Measurements from ENCODE around the gene KLF11. TPM values are rescaled to one million over a fixed set of nuclear protein-coding genes. Genes with fewer than 3 reads are reported as not detected.

Gene KLF11
- total RNA-seq, 1 experiment from 2014 or later = 13.8 TPM

- DNase-seq (ENCODE audit: low spot score) = no peak
Observed at GRCh38 chr2:10041711-10042110, 1.6 kb upstream of the KLF11 start.

- DNase-seq (ENCODE audit: low spot score) = peak; percentile 22
Observed at GRCh38 chr2:10042301-10043161, 819 bp upstream of the KLF11 start.

GRCh38 chr2:10043906-10044601 lies 704 bp downstream of the KLF11 start:
- peak; percentile 79 for DNase-seq (ENCODE audit: low spot score)

DNA sequence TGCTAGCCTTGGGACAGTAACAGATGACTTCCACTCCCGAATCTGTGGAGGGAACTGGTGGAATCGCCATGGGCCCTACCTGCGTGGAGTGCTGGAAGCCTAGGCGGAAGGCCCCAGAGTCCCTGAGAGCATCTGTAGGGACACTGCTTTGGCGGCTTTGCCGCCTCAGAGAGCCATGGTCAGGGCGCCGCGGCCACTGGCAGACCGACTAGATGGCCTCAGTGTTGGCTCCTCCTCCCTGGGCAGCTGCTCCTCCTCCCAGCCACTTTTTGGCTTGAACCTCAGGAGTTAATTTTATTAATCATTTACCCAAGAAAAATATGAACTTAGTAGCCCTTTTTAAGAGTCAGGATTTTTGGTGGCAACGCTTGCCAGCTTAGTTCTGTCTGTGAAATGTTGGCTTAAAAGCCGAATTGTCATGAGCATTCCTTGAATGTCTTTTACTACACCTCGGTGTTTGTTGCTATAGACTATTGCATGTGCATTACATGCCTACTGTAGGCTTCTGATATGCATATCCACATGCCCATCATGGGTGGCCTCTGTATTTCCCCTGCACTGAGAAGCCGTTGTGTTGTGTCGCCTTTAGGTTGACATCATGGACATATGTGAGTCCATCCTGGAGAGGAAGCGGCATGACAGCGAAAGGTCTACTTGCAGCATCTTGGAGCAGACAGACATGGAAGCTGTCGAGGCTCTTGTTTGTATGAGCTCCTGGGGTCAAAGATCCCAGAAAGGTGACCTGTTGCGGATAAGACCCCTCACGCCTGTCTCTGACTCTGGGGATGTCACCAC lies 2.4 kb downstream of the KLF11 start:
- DNase-seq (ENCODE audit: low spot score) = no peak

DNA sequence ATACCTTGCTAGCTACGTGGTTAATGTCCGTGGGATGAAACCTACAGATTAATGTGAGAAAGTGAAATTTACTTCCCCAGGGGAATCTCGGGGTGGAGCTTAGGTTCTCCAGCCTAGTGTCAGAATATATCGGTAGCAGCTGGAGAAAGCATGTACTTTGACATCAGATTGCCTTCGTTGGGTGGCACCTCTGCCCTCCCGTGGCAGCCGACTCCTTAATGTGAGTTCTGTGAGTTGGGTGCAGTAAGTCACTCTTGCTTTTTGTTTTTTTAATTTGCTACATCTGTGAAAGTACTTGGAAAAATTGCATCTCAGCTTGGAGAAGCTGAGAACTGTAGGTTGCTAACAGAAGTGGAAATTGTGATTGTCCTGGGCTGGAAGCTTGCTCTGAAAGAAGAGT lies 3.6 kb downstream of the KLF11 start:
- no peak for DNase-seq (ENCODE audit: low spot score)

- no peak for DNase-seq (ENCODE audit: low spot score)
Observed at GRCh38 chr2:10047616-10048500, 4.5 kb downstream of the KLF11 start.

GRCh38 chr2:10048501-10049171 lies 5.3 kb downstream of the KLF11 start:
- DNase-seq (ENCODE audit: low spot score) = peak; percentile 57

DNA sequence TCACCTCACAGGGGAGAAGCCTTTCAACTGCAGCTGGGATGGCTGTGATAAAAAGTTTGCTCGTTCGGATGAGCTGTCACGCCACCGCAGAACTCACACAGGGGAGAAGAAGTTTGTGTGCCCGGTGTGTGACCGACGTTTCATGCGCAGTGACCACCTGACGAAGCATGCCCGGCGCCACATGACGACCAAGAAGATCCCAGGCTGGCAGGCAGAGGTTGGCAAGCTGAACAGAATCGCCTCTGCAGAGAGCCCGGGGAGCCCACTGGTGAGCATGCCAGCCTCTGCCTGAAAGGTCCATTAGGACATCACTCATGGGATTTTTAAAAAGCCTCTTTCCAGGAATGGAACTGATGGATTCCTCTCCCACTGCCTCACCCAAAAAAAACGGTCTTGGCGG lies 8.9 kb downstream of the KLF11 start:
- DNase-seq (ENCODE audit: low spot score) = no peak

- DNase-seq (ENCODE audit: low spot score) = no peak
Observed at GRCh38 chr2:10053351-10053750, 10.0 kb downstream of the KLF11 start.

DNA sequence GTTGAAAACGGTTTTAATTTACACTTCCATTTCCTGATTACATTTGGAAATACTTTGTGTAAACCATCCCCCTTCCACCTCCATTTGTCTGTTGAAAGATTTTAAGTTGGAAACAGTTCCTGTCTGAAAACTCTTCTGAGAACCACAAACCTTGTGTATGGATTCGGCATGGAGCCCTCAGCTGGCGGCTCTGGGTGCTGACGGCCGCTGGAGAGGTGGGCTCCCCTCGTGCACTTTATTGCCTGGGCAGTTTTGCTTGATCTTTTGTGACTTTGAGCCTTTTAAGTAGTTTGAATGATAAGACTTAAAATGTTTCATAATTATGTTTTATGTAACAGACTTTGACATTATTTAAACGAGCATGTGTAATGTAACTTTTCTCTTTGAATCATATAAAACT lies 11.1 kb downstream of the KLF11 start:
- no peak for DNase-seq (ENCODE audit: low spot score)

DNA sequence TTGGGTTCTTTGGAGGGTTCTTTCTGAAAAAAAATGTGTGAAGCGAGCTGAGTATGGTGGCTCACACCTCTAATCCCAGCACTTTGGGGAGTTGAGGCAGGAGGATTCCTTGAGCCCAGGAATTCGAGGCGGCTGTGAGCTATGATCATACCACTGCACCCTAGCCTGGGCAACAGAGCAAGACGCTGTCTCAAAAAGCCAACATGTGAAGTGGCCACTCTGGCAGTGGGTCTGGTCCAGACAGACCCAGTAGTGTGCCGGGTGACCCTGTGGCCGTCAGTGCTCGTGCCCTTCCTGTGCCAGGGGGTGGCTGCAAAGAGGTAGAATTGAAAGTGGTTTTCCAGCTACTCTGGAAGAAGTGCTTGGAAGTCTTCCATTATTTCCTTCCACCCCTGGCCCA lies 11.6 kb downstream of the KLF11 start:
- DNase-seq (ENCODE audit: low spot score) = no peak

- no peak for DNase-seq (ENCODE audit: low spot score)
Observed at GRCh38 chr2:10056439-10056838, 13.1 kb downstream of the KLF11 start.

DNA sequence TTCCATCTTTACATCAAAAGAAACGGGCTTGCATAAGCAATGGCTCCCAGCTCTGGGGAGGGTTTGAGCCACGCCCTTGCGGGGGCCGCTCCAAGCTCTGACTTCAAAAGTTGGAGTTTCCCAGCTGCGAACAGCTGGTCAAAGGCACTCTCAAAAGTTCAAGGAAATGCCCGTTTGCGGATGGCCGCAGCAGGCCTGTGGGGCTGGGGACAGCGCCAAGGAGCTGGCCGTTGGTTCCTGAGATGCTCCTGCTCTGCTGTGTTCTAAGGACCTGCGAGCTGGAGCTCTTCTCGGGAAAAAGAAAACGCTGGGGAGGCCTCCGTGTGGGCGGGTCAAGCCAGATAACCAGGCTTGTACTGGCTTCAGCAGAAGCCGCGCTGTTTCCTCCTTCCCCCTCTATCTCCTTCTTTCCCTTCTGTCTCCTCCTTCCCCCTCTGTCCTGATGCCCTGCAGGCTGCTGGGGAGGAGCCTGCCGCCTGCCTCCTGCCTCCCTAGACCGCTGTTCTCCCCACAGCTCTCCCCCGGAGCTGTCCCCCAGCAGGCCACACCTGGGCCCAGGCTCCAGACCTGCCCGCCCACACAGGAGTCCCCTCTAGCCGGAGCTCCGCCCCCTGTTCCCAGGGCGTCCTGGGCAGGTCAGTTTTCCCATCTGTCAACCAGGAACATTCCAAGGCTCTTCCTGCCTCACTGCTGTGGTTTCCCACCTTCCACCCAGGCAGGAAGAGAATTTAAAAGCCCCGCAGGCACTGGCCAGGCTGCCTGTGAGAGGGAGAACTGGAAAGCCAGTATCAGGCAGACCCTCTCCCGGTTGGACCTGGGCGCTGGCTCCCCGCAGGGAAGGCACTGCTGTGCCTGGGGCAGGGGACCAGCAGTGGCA lies 14.1 kb downstream of the KLF11 start:
- peak; percentile 70 for DNase-seq (ENCODE audit: low spot score)

GRCh38 chr2:10058251-10059015 lies 15.1 kb downstream of the KLF11 start:
- no peak for DNase-seq (ENCODE audit: low spot score)

- DNase-seq (ENCODE audit: low spot score) = no peak
Observed at GRCh38 chr2:10059016-10059351, 15.6 kb downstream of the KLF11 start.

DNA sequence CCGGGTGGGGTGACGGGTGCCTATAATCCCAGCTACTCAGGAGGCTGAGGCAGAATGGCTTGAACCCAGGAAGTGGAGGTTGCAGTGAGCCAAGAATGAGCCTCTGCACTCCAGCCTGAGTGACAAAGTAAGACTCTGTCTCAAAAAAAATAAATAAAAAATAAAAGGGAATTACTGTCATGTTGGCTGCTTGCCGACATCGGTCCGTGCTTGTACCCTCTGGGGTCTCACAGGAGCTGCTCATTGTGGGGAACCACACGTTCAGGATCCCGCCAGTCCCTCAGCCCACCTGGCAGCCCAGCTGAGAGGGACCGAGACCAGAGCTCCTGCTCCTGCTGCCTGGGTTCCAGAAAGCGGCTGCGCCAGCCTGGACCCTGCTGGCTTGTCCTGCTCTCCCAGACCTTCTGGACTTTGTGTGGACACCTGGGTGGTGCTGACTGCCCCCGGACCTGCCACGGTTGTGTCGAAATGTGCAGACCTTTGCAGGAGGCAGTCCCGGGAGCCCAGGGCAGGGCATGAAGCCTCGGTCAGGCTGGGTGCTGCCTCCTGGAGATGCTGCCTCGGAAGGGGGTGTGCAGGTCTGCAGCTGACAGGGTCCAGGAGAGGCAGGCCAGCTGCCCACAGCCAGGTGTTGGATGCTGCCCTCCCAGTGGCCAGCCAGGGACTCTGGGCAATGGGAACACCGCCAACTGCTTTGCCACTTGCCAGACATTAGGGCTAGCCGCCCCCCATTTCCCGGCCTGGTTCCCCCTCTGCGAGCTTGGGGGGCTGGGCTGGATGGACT lies 16.4 kb downstream of the KLF11 start:
- DNase-seq (ENCODE audit: low spot score) = no peak

DNA sequence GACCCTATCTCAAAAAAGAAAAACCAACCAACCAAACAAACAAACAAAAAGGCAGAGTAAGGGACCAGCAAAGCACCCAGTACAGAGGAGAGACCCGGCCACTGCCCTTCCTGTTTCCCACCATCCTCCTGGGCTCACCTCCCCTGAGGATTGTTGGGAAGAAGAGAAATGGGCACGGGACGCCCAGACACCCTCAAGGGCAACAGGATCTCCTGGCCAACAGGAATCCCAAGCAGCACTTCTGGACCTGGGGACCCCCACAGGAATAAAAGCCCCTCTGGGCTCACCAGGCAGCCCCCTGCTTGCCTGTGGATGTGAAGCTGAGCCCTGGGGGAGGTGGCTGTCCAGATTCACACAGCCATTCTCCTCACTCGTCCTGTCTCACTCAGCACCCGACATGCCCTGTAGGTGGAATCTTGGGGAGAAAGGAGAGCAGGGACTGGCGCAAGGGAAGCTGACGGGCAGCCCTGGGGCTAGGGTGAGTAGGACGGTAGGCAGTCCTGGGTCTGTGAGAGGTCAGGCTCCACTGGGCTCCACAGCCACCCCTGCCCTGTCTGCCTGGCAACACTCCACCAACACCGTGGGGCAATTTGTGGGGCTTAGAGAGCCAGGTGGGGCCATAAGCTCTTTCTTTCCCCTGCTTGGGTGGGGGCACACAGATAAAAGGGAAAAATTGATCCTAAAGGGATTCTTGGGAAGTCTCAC lies 18.0 kb downstream of the KLF11 start:
- DNase-seq (ENCODE audit: low spot score) = no peak
